Measurements from ENCODE around the gene XNDC1N.
"Not testable (repeated sequence)": the region's sequence is repeated elsewhere in the genome, so short reads cannot be mapped to it uniquely, and the experiment has no call there.

- not testable (repeated sequence) for TF ChIP-seq CTCF, POLR2A (IDR thresholded peaks at IDR 0.05)
Measured at GRCh38 chr11:71888335-71889010, 39.9 kb downstream of the XNDC1N start.
